T-helper 1 cell treated with Interleukin-12 subunit alpha and Interleukin-12 subunit beta and Interleukin-4 antibody, amounts not matched to agents 30 ng/mL and 1 ng/mL, for 36 hours (primary cell): ENCODE measurements around the gene MT1B. TPM values are rescaled to one million over a fixed set of nuclear protein-coding genes. Genes with fewer than 3 reads are reported as not detected.

ENCODE experiments used
- intact Hi-C: fragments of 100-400 bp; cut with micrococcal nuclease; formaldehyde crosslinking; loops from one replicate; pipeline ENCODE4 v1.15.1; 2024
- total RNA-seq: library from RNA; stranded (reverse); gene quantifications from 2 replicates; pipeline ENCODE4 v1.2.3, GENCODE V29; 2022

The MT1B gene
- not detected in 2 replicates for total RNA-seq

GRCh38 chr16:56651586-56651985 is at the start of gene MT1B:
Gene MT1B (plus strand): TSS chr16:56651886. CDS start chr16:56651954, 68 bp downstream.
- intact Hi-C loops = no loop called here

GRCh38 chr16:56603589-56603988 is 48.1 kb upstream of the MT1B start:
- intact Hi-C loops = no loop called here

GRCh38 chr16:56604966-56605365 is 46.7 kb upstream of the MT1B start:
- intact Hi-C loops = loop anchor here (5.0 kb wide), 2 partner anchors 403 to 1132 kb away; partner anchors contain the start of gene KATNB1

DNA sequence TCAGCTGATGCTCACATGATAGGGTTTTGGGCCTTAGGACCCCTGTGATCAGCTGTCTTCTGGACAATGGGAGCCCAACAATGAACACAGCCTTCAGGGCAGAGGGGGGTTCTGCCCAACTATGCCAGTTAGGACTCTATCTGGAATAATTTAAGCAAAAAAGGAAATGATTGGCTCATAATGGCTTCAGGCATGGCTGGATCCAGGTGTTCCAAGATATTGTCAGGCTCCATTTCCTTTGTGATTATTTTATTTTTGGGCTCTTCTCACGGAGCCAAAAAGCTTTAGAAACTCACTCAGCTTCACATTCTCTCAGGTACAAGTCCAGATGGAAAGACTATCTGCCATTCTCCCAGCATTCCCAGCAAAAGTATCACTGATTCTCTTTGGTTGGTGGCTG is 46.2 kb upstream of the MT1B start:
- intact Hi-C loops = loop anchor here (5.0 kb wide), 2 partner anchors 403 to 1132 kb away; partner anchors contain the start of gene KATNB1

DNA sequence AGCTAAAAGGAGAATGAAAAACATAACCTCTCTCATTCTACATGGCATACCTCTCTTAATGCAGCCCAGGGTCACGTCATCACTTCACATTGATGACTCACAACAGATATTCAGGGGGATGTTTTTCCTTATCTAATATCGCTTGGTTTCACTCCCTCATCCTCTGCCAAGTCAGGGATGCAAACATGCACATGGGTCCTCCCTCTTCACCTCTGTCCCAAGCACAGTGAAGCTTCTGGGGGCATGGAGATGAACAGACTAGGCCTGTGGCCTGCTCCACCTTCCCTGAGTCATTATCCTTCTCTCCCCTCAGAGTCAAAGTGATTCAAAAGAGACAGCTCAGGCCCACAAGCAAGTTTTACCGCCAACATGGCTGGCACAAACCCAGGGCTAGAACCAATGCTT is 45.6 kb upstream of the MT1B start:
- intact Hi-C loops = loop anchor here (5.0 kb wide), 2 partner anchors 404 to 1131 kb away; partner anchors contain the start of gene KATNB1

- intact Hi-C loops = loop anchor here (5.0 kb wide), 2 partner anchors 404 to 1131 kb away; partner anchors contain the start of gene KATNB1
These were observed 45.1 kb upstream of the MT1B start for GRCh38 chr16:56606476-56607108.

DNA sequence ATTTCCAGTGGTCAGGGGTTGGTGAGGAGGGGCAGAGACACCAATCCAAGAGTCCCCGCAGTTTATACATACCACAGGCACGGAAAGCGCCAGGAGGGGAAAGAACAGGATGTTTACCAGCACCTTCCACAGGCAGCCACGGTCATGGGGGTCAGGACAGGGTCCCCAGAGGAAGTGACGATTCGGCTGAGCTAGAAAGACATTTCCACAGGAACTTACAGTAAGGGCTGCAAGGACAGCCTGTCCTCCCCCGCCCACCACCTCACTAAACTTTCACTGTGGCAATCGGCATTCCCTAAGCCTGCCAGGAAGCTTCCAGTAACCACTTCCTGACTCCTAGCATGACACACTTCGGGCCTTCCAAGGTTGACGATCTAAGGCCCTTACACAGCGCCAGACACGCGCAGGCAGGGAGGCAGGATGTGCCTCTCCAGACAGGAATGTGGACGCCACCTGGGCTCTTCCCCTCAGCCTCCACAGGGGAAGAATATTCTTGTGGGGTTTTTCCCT is 44.5 kb upstream of the MT1B start:
- intact Hi-C loops = loop anchor here (5.0 kb wide), 2 partner anchors 405 to 1130 kb away; partner anchors contain the start of gene KATNB1

DNA sequence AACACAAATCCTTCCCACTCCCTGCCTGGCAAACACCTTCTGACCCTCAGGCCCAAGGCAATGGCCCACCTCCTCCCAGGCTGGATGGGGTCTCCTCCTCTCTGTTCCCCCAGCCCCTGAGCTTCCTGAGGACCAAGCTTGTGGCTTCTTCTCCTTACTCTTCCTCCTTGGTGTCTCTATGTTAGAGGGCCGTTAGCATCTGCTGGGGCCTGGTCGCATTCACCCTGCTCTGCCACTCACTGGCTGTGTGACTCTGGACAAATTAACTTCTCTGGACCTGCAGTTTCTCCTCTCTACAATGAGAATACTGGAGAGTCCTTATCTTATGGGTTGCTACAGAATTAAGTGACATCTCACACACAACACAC is 44.0 kb upstream of the MT1B start:
- intact Hi-C loops = loop anchor here (1.0 to 5.0 kb wide), 14 partner anchors 10 to 1130 kb away; partner anchors contain the start of genes HERPUD1, KATNB1, MT1E and MT1F

DNA sequence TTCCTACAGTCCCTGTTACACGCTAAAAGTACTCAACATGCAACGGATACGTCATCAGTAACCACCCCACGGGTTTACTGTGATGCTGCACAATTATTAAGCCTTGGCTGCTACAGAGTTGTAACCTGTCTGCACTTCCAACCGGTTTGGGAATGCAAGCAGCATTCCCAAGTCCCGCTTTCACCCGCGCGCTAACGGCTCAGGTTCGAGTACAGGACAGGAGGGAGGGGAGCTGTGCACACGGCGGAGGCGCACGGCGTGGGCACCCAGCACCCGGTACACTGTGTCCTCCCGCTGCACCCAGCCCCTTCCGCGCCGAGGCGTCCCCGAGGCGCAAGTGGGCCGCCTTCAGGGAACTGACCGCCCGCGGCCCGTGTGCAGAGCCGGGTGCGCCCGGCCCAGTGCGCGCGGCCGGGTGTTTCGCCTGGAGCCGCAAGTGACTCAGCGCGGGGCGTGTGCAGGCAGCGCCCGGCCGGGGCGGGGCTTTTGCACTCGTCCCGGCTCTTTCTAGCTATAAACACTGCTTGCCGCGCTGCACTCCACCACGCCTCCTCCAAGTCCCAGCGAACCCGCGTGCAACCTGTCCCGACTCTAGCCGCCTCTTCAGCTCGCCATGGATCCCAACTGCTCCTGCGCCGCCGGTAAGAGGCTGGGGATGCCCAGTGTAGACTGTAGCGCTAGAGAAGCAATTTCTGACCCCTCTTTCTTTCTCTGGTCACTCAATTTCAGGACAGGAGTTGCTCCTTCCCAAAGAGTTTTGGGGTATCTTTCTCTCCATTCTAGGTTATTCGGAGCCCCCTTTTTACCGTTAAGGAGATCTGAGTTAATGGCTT is 43.4 kb upstream of the MT1B start, which contains the start of gene MT2A:
TSS of gene MT2A (plus strand) at position 542 of the 833 bp plus-strand sequence. CDS start at position 614, 72 bp downstream.
- intact Hi-C loops = loop anchor here (1.0 to 5.0 kb wide), 14 partner anchors 9 to 1129 kb away; partner anchors contain the start of genes HERPUD1, KATNB1, MT1E and MT1F

DNA sequence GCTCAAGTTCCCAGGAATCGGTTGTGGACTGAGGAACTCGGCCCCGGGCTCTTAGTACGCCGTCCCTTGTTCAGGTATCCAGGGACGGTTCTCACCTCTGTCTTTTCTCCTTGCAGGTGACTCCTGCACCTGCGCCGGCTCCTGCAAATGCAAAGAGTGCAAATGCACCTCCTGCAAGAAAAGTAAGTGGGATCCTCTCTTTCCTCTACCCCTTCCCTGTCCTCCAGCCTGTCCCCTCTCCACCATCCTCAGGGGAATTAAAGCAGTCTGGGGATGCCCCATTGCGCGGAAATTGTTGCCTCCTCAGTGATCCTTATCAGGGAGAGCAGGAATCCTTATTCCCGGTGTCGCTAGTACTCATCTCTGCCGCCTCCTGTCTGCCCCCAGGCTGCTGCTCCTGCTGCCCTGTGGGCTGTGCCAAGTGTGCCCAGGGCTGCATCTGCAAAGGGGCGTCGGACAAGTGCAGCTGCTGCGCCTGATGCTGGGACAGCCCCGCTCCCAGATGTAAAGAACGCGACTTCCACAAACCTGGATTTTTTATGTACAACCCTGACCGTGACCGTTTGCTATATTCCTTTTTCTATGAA is 42.7 kb upstream of the MT1B start:
- intact Hi-C loops = loop anchor here (1.0 to 5.0 kb wide), 14 partner anchors 8 to 1128 kb away; partner anchors contain the start of genes HERPUD1, KATNB1, MT1E and MT1F

DNA sequence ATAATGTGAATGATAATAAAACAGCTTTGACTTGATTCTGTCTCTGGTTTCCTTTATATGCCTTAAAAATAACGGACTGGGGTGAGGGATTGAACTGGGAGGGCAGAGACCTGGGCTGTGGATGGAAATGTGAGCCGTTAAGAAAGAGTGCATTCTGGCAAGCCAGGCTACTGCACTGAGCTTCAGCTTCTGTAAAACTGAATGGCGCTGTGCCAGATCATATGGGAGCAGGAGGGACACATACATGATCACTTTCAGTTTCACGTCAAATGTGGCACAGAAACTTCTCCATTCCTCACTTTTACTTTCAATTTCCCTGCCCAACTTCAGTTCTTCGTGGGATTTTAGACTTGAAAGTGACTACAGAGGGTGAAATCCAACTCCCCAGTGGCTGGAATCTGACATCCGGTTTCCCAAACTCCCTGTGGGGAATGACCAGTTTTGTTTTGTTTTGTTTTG is 42.2 kb upstream of the MT1B start:
- intact Hi-C loops = loop anchor here (2.0 to 5.0 kb wide), 5 partner anchors 95 to 1128 kb away; partner anchors contain the start of genes HERPUD1 and KATNB1

- intact Hi-C loops = loop anchor here (1.0 kb wide), 1 partner anchor 379 kb away; the partner anchor contains the start of gene NLRC5
These were observed 41.6 kb upstream of the MT1B start for GRCh38 chr16:56610017-56610608.

DNA sequence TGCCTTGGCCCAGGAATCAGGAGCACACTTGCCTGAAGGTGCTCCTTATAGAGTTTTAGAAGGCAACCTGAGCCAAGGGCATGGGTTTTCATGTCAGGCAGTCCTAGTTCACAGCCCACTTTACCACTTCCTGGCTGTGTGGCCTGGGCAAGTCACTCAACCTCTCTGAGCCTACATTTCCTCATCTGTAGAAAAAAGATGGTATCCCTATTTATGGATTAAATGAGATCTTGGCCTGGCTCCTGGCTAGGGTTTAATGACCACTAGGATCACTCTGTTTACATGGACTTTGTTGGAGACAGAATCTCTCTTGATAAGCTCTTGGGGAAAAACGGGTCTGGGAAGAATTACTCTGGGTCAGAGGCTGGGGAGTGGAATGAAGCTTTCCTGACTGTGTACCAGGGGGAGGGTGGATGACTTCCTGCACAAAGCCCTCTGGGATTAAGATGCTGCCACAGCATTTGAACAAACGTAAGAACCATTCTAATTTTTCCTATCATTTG is 41.0 kb upstream of the MT1B start:
- intact Hi-C loops = loop anchor here (1.0 kb wide), 1 partner anchor 379 kb away; the partner anchor contains the start of gene NLRC5

DNA sequence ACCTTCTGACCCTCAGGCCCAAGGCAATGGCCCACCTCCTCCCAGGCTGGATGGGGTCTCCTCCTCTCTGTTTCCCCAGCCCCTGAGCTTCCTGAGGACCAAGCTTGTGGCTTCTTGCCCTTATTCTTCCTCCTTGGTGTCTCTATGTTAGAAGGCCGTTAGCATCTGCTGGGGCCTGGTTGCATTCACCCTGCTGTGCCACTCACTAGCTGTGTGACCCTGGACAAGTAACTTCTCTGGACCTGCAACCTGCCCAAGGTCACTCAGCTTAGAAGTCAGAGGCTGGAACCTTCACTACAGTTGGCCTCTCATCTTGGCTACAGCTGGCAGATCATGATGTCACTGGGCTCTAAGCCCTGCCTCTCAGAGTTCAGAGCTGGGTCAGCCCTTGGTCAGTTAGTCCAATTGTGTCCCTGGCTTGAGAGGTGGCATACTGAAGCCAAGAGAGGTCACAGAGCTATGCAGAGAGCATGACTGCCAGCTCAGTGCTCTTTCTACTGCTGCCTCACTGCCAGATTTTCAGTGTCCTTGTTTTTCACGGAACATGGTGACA is 40.3 kb upstream of the MT1B start:
- intact Hi-C loops = no loop called here

- intact Hi-C loops = no loop called here
These were observed 38.0 kb upstream of the MT1B start for GRCh38 chr16:56613706-56614105.

- intact Hi-C loops = no loop called here
These were observed 37.1 kb upstream of the MT1B start for GRCh38 chr16:56614549-56614991.

DNA sequence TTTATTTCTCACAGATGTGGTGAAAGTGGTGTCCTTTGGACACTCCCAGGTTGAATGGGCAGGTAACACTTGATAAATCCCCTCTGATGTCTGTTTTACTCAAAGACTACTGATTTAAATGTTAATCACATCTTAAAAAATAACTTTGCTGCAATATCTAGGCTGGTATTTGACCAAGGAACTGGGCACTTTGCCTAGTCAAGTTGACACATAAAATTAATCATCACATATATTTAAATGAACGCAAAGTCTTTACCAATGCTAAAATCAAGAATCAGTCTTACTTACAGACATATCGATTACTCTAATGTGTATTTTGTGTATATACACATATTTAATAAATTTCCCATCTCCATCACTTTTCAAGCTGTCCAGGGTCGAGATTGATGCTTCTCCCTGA is 36.3 kb upstream of the MT1B start:
- intact Hi-C loops = no loop called here

- intact Hi-C loops = loop anchor here (1.0 kb wide), 2 partner anchors 8 to 9 kb away; partner anchors contain the start of genes MT1E and MT2A
These were observed 35.0 kb upstream of the MT1B start for GRCh38 chr16:56616608-56617211.
